Loucy (cell line): Measurements from ENCODE around the gene GPX3.

ENCODE experiments used
- CTCF ChIP-seq: fragments of 200-600 bp; sonication (generic); conservative IDR thresholded peaks from 2 replicates; pipeline ENCODE4 v1.5.1; 2014; ENCODE audit warnings: mild to moderate bottlenecking, antibody characterized with exemption, low read length
- EZH2phosphoT487 ChIP-seq: fragments of 200-600 bp; IDR thresholded peaks from 2 replicates; pipeline ENCODE4 v1.6.1; 2018; ENCODE audit warnings: antibody characterized with exemption, mild to moderate bottlenecking, moderate library complexity, borderline replicate concordance

GRCh38 chr5:151020304-151021110, at the start of gene GPX3:
- no peak for TF ChIP-seq EZH2phosphoT487
- no peak for TF ChIP-seq CTCF
